Aorta (tissue), 5 donors: ENCODE data around the gene GALNTL6. TPM values are rescaled to one million over a fixed set of nuclear protein-coding genes. Genes with fewer than 3 reads are reported as not detected.
"Not testable (repeated sequence)": the region's sequence is repeated elsewhere in the genome, so short reads cannot be mapped to it uniquely, and the experiment has no call there.

Experiments
- ATAC-seq: fragments of 200-7000 bp; cut with Tn5 transposase; one replicate; pipeline ENCODE4 v1.9.1; 2022; ENCODE audit warnings: moderate library complexity; ENCODE audit not compliant: low FRiP score
- DNase-seq, 2 donors: peaks; one replicate each; pipeline ENCODE4 v3.0.0-alpha.2; 2020
- H3K27ac ChIP-seq, 2 donors: one replicate each; pipeline ENCODE4 v1.5.1; 2013; ENCODE audit warnings: low read length in 2 of 2, mild to moderate bottlenecking in 2 of 2, moderate library complexity in 2 of 2, control low read depth in 1 of 2, inconsistent platforms in 1 of 2, low read depth in 1 of 2
- H3K27me3 ChIP-seq, 2 donors: one replicate each; pipeline ENCODE4 v1.6.1; 2013; ENCODE audit warnings: control low read depth in 1 of 2, low read length in 1 of 2, mild to moderate bottlenecking in 1 of 2, moderate library complexity in 1 of 2; ENCODE audit not compliant: insufficient read depth in 2 of 2, control insufficient read depth in 1 of 2
- H3K36me3 ChIP-seq, 2 donors: one replicate each; pipeline ENCODE4 v1.6.1; 2013; ENCODE audit warnings: control low read depth in 1 of 2, low read length in 1 of 2, mild to moderate bottlenecking in 1 of 2; ENCODE audit not compliant: insufficient read depth in 2 of 2, control insufficient read depth in 1 of 2
- H3K4me1 ChIP-seq, 2 donors: one replicate each; pipeline ENCODE4 v1.6.1; 2013; ENCODE audit warnings: low read length in 2 of 2, control low read depth in 1 of 2, mild to moderate bottlenecking in 1 of 2, moderate library complexity in 1 of 2; ENCODE audit not compliant: insufficient read depth in 2 of 2, control insufficient read depth in 1 of 2
- H3K4me3 ChIP-seq, 2 donors: one replicate each; pipeline ENCODE4 v1.5.1; 2013; ENCODE audit warnings: low read length in 2 of 2, control low read depth in 1 of 2, mild to moderate bottlenecking in 1 of 2
- H3K9me3 ChIP-seq: one replicate; pipeline ENCODE4 v1.6.1; 2013; ENCODE audit warnings: mild to moderate bottlenecking, low read length; ENCODE audit not compliant: control insufficient read depth
- WGBS, 2 donors: extraction: QIAGEN DNeasy Blood & Tissue Kit; methylation state at CpG; one replicate each; pipeline ENCODE4 v1.1.7; 2013; 5-methylcytosine and 5-hydroxymethylcytosine counted together
- intact Hi-C, 2 donors: fragments of 100-400 bp; cut with DNase I; formaldehyde crosslinking; loops; one replicate each; pipeline versions ENCODE4 v1.14.2 to v1.15.0; 2022
- polyA plus RNA-seq, 2 donors: library from polyadenylated mRNA; stranded (reverse); fragments of 200-250 nt; gene quantifications; one replicate each; pipeline ENCODE4 v1.2.3, GENCODE V29; 2013
- total RNA-seq, 2 donors: library from RNA; stranded (reverse); fragmentation: NEBNext Ultra II Directional; extraction: Animal tissue kit (Norgen Biotek cat#: 25700); gene quantifications; one replicate each; pipeline ENCODE4 v1.2.1, GENCODE V29; 2021
- donor health status: healthy with polysubstance abuse.
- donor health status: Bipolar disorder and iron deficiency.
- donor health status: DM: no; HTN: no; CAD: no.
- donor health status: DM: no; HTN: no; CAD: no.
- donor health status: DM: yes; HTN: yes; CAD: no.

GALNTL6 gene
- total and polyA plus RNA-seq, 4 donors, result 0.39 to 1.6 (median 0.46) TPM; not detected in 1

GRCh38 chr4:172977491-172978041 is 1164.4 kb downstream of the GALNTL6 start:
- H3K27ac ChIP-seq, H3K27me3 ChIP-seq, H3K4me1 ChIP-seq, H3K9me3 ChIP-seq, H3K4me3 ChIP-seq, H3K36me3 ChIP-seq, intact Hi-C loops, ATAC-seq, DNase-seq: not testable (repeated sequence)
- WGBS, 2 donors, result 98 to 100% methylated on average over 4 of the region's 4 CpGs

GRCh38 chr4:172978848-172979247 is 1165.6 kb downstream of the GALNTL6 start:
- no peaks in the 10 kb centered on the region for H3K9me3 ChIP-seq
- intact Hi-C loops, result no loop called here
- H3K36me3 ChIP-seq, result no peaks in the 10 kb centered on the region
- no peaks in the 10 kb centered on the region for H3K27me3 ChIP-seq
- no peaks in the 10 kb centered on the region for H3K4me1 ChIP-seq
- no peak overlapping the region for H3K4me3 ChIP-seq
- ATAC-seq (no peak), DNase-seq (no peak)
- no peak overlapping the region for H3K27ac ChIP-seq
- WGBS, 2 donors, result 37 to 45% methylated on average over 4 of the region's 4 CpGs

- Histone ChIP-seq H3K4me3 (no peak overlapping the region), H3K27ac (no peak overlapping the region), H3K4me1 (peaks cover 0 to 1% of the 10 kb centered on the region in 2 donors), H3K27me3 (no peaks in the 10 kb centered on the region), H3K36me3 (no peaks in the 10 kb centered on the region), H3K9me3 (no peaks in the 10 kb centered on the region)
- intact Hi-C loops, result no loop called here
- DNase-seq (no peak), ATAC-seq (no peak)
- 97 to 100% methylated on average over 1 of the region's 1 CpG for WGBS, 2 donors
Observed at GRCh38 chr4:172979332-172979731, 1166.1 kb downstream of the GALNTL6 start.

- DNase-seq (no peak), ATAC-seq (no peak)
- Histone ChIP-seq H3K27ac (no peak overlapping the region), H3K4me1 (peaks cover 0 to 1% of the 10 kb centered on the region in 2 donors), H3K27me3 (no peaks in the 10 kb centered on the region), H3K9me3 (no peaks in the 10 kb centered on the region), H3K36me3 (no peaks in the 10 kb centered on the region), H3K4me3 (no peak overlapping the region)
- intact Hi-C loops, result no loop called here
- WGBS, 2 donors, result 96 to 98% methylated on average over 3 of the region's 3 CpGs
Observed at GRCh38 chr4:172980219-172980618, 1167.0 kb downstream of the GALNTL6 start.

GRCh38 chr4:172982151-172982590 is 1169.0 kb downstream of the GALNTL6 start:
- DNase-seq (peak in 1 of 2 donors; percentile 61), ATAC-seq (peak; percentile 83)
- Histone ChIP-seq H3K27me3 (no peaks in the 10 kb centered on the region), H3K27ac (peak overlapping the region; percentile 43 to 85), H3K9me3 (no peaks in the 10 kb centered on the region), H3K4me3 (no peak overlapping the region), H3K36me3 (no peaks in the 10 kb centered on the region), H3K4me1 (peaks cover 0 to 1% of the 10 kb centered on the region in 2 donors)
- WGBS, 2 donors, result 0 to 5% methylated on average over 2 of the region's 2 CpGs
- intact Hi-C loops, result no loop called here

GRCh38 chr4:172983014-172983413 is 1169.8 kb downstream of the GALNTL6 start:
- Histone ChIP-seq H3K9me3 (no peaks in the 10 kb centered on the region), H3K27ac (no peak overlapping the region), H3K36me3 (no peaks in the 10 kb centered on the region), H3K27me3 (no peaks in the 10 kb centered on the region), H3K4me3 (no peak overlapping the region), H3K4me1 (peaks cover 0 to 1% of the 10 kb centered on the region in 2 donors)
- intact Hi-C loops, result no loop called here
- ATAC-seq (no peak), DNase-seq (peak in 1 of 2 donors; percentile 48)
- 38 to 41% methylated on average over 3 of the region's 3 CpGs for WGBS, 2 donors

- 97% methylated on average over 3 of the region's 3 CpGs for WGBS, 2 donors
- DNase-seq, result no peak
- Histone ChIP-seq H3K27me3 (no peaks in the 10 kb centered on the region), H3K27ac (no peak overlapping the region), H3K4me1 (peaks cover 0 to 1% of the 10 kb centered on the region in 2 donors), H3K4me3 (no peak overlapping the region), H3K36me3 (no peaks in the 10 kb centered on the region), H3K9me3 (no peaks in the 10 kb centered on the region)
- ATAC-seq, result no peak
- intact Hi-C loops, result no loop called here
Observed at GRCh38 chr4:172983631-172984030, 1170.4 kb downstream of the GALNTL6 start.

GRCh38 chr4:172985552-172985951 is 1172.3 kb downstream of the GALNTL6 start:
- Histone ChIP-seq H3K4me3 (no peak overlapping the region), H3K27me3 (no peaks in the 10 kb centered on the region), H3K36me3 (no peaks in the 10 kb centered on the region), H3K4me1 (peaks cover 0 to 1% of the 10 kb centered on the region in 2 donors), H3K9me3 (no peaks in the 10 kb centered on the region), H3K27ac (no peak overlapping the region)
- intact Hi-C loops, result no loop called here
- DNase-seq (no peak), ATAC-seq (no peak)
- 54 to 58% methylated on average over 2 of the region's 2 CpGs for WGBS, 2 donors

GRCh38 chr4:172986114-172986513 is 1172.9 kb downstream of the GALNTL6 start:
- intact Hi-C loops, result no loop called here
- H3K27me3 ChIP-seq, result no peaks in the 10 kb centered on the region
- ATAC-seq, result no peak
- no peak overlapping the region for H3K27ac ChIP-seq
- DNase-seq, result no peak
- no peaks in the 10 kb centered on the region for H3K36me3 ChIP-seq
- H3K4me3 ChIP-seq, result no peak overlapping the region
- peaks cover 0 to 1% of the 10 kb centered on the region in 2 donors for H3K4me1 ChIP-seq
- no peaks in the 10 kb centered on the region for H3K9me3 ChIP-seq
- 92 to 98% methylated on average over 1 of the region's 1 CpG for WGBS, 2 donors
